CD14-positive monocyte (primary cell): ENCODE measurements around the gene ZNF808. TPM values are rescaled to one million over a fixed set of nuclear protein-coding genes. Genes with fewer than 3 reads are reported as not detected.

ENCODE experiments used
- DNase-seq, 3 donors: peaks; one replicate each; pipeline ENCODE4 v3.0.0-alpha.2; 2011 to 2022
- H2AFZ ChIP-seq: 2 replicates; pipeline ENCODE4 v1.6.0; 2012; ENCODE audit warnings: mild to moderate bottlenecking, low read depth, low read length, inconsistent platforms; ENCODE audit not compliant: insufficient read depth, poor library complexity, severe bottlenecking
- H3K27ac ChIP-seq, 2 donors: 1 replicate in 1 of 2; 2 replicates in 1 of 2; pipeline ENCODE4 v1.5.1; 2012 to 2013; ENCODE audit warnings: low read length in 2 of 2, control low read depth in 1 of 2, inconsistent platforms in 1 of 2, low read depth in 1 of 2, mild to moderate bottlenecking in 1 of 2
- H3K27me3 ChIP-seq, 2 donors: one replicate each; pipeline versions ENCODE4 v1.6.0 to v1.6.1; 2011 to 2013; ENCODE audit warnings: low read length in 2 of 2; ENCODE audit not compliant: control insufficient read depth in 2 of 2, insufficient read depth in 2 of 2
- H3K36me3 ChIP-seq, 2 donors: replicated peaks in 1 of 2; 1 replicate in 1 of 2; 2 replicates in 1 of 2; pipeline versions ENCODE4 v1.5.1 to v1.6.1; 2012 to 2013; ENCODE audit warnings: low read length in 2 of 2, control low read depth in 1 of 2, inconsistent platforms in 1 of 2, mild to moderate bottlenecking in 1 of 2; ENCODE audit not compliant: insufficient read depth in 2 of 2, control insufficient read depth in 1 of 2
- H3K4me1 ChIP-seq, 2 donors: 1 replicate in 1 of 2; 2 replicates in 1 of 2; pipeline versions ENCODE4 v1.5.1 to v1.6.1; 2012 to 2013; ENCODE audit warnings: low read length in 2 of 2, control low read depth in 1 of 2, inconsistent platforms in 1 of 2, mild to moderate bottlenecking in 1 of 2, moderate library complexity in 1 of 2; ENCODE audit not compliant: insufficient read depth in 2 of 2, control insufficient read depth in 1 of 2
- H3K4me2 ChIP-seq: replicated peaks from 2 replicates; pipeline ENCODE3; 2012; ENCODE audit warnings: low read length, moderate library complexity, mild to moderate bottlenecking; ENCODE audit not compliant: poor library complexity, severe bottlenecking; ENCODE audit errors: extremely low read depth
- H3K4me3 ChIP-seq, 3 experiments: fragments of 200-600 bp in 1 of 3; sonication (generic) in 1 of 3; replicated peaks in 1 of 3; 1 replicate in 2 of 3; 2 replicates in 1 of 3; pipeline ENCODE4 v1.5.1; 2011 to 2013; ENCODE audit warnings: low read length in 3 of 3, mild to moderate bottlenecking in 3 of 3, control low read depth in 2 of 3, low read depth in 2 of 3, inconsistent platforms in 1 of 3, moderate library complexity in 1 of 3
- H3K79me2 ChIP-seq: 2 replicates; pipeline ENCODE4 v1.6.0; 2012; ENCODE audit warnings: mild to moderate bottlenecking, control low read depth, inconsistent platforms, low read length, moderate library complexity; ENCODE audit not compliant: insufficient read depth
- H3K9ac ChIP-seq: 2 replicates; pipeline ENCODE4 v1.6.0; 2017; ENCODE audit warnings: low read length, mild to moderate bottlenecking; ENCODE audit not compliant: insufficient read depth, poor library complexity, severe bottlenecking
- H3K9me3 ChIP-seq, 2 donors: replicated peaks in 1 of 2; 1 replicate in 1 of 2; 2 replicates in 1 of 2; pipeline versions ENCODE4 v1.5.1 to v1.6.1; 2012 to 2013; ENCODE audit warnings: low read length in 2 of 2, control low read depth in 1 of 2; ENCODE audit not compliant: control insufficient read depth in 1 of 2, insufficient read depth in 1 of 2
- H4K20me1 ChIP-seq: 2 replicates; pipeline ENCODE4 v1.6.0; 2012; ENCODE audit warnings: mild to moderate bottlenecking, low read length, control low read depth, moderate library complexity; ENCODE audit not compliant: insufficient read depth
- H3K27ac Mint-ChIP-seq, 7 donors: one replicate each; pipeline ENCODE4 v1.8.0; 2020; ENCODE audit warnings: mild to moderate bottlenecking in 7 of 7, mixed read lengths in 7 of 7, moderate library complexity in 6 of 7, inconsistent platforms in 2 of 7
- H3K27me3 Mint-ChIP-seq, 3 donors: one replicate each; pipeline ENCODE4 v1.8.0; 2021 to 2022; ENCODE audit warnings: low read depth in 3 of 3, mild to moderate bottlenecking in 3 of 3, mixed read lengths in 3 of 3, moderate library complexity in 3 of 3, inconsistent platforms in 1 of 3
- H3K36me3 Mint-ChIP-seq, 2 donors: one replicate each; pipeline ENCODE4 v1.8.0; 2020; ENCODE audit warnings: mixed read lengths in 2 of 2, inconsistent platforms in 1 of 2, mild to moderate bottlenecking in 1 of 2
- H3K4me1 Mint-ChIP-seq: one replicate; pipeline ENCODE4 v1.8.0; 2020; ENCODE audit warnings: mild to moderate bottlenecking, mixed read lengths
- H3K4me3 Mint-ChIP-seq, 2 donors: one replicate each; pipeline ENCODE4 v1.8.0; 2020; ENCODE audit warnings: mild to moderate bottlenecking in 2 of 2, mixed read lengths in 2 of 2, moderate library complexity in 1 of 2
- H3K9me3 Mint-ChIP-seq, 7 donors: one replicate each; pipeline ENCODE4 v1.8.0; 2020 to 2022; ENCODE audit warnings: mixed read lengths in 7 of 7, mild to moderate bottlenecking in 6 of 7, moderate library complexity in 6 of 7, inconsistent platforms in 2 of 7
- CTCF ChIP-seq: fragments of 200-600 bp; IDR thresholded peaks from one replicate; pipeline ENCODE4 v1.8.0; 2022; ENCODE audit warnings: antibody characterized with exemption, mild to moderate bottlenecking
- WGBS: methylation state at CpG from one replicate; pipeline ENCODE4 v1.1.5; 2013; ENCODE audit warnings: missing lambda C conversion rate; ENCODE audit not compliant: insufficient coverage; 5-methylcytosine and 5-hydroxymethylcytosine counted together
- intact Hi-C, 2 donors: fragments of 100-400 bp; cut with micrococcal nuclease; formaldehyde crosslinking; loops; one replicate each; pipeline versions ENCODE4 v1.15.0 to v1.15.1; 2023
- polyA plus RNA-seq, 3 donors: library from polyadenylated mRNA; depleted of rRNA in 1 of 3; unstranded in 2 of 3; stranded (reverse) in 1 of 3; fragments of 300-500 nt in 2 of 3; fragments of >200 nt in 1 of 3; fragmentation: Illumina TruSeq in 2 of 3; gene quantifications; 1 replicate in 2 of 3; 2 replicates in 1 of 3; pipeline ENCODE4 v1.2.3, GENCODE V29; 2012 to 2021

The ZNF808 gene
- polyA plus RNA-seq, 3 donors = 2.6 to 9.2 (median 3.4) TPM

DNA sequence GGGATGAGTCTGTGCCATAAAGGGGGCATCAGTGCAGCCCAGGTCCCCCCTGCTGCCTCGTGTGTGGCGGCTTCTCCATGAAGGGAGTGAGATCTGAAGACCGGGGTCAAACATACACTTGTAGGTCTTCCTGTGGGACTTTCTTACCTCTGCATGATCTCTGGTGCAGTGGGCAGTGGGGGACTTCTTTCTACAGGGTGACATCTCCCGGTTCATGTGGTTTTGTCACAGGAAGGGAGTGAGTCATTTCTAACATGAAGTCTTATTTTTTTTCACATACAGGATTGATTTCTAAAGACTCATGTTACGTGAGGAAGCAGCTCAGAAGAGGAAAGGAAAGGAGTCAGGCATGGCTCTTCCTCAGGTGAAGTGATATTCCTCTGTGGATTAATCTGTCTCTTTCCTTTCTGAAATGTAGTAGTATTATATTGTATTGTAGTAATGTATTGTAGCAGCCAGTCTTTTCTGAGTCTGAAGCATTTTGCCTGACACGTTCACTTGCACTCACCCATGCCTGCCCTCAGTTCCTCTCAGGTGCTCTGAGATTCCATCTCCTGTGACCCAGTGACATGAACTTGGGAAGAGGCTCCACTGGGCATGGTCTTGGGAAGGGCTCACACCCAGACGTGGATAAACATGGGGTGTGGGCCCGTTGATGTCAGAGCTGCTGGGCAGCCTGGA, 15.7 kb downstream of the ZNF808 start:
- Histone ChIP-seq H4K20me1 (no peaks in the 10 kb centered on the region), H3K79me2 (peaks cover 45% of the 10 kb centered on the region), H3K4me1 (peaks cover 8 to 25% of the 10 kb centered on the region in 2 donors), H2AFZ (no peak overlapping the region), H3K27me3 (no peaks in the 10 kb centered on the region), H3K9ac (no peak overlapping the region), H3K36me3 (peaks cover 55 to 85% of the 10 kb centered on the region in 2 donors), H3K4me3 (peak overlapping the region in 1 of 3 experiments; percentile 36), H3K4me2 (no peak overlapping the region), H3K27ac (peak overlapping the region in 1 of 2 donors; percentile 4), H3K9me3 (peaks cover 71 to 80% of the 10 kb centered on the region in 2 donors)
- Mint-ChIP-seq H3K27me3 (peaks cover 0 to 3% (median 0%) of the 10 kb centered on the region in 3 donors), H3K4me1 (peaks cover 28% of the 10 kb centered on the region), H3K27ac (peak overlapping the region in 5 of 7 donors; percentile 16 to 89 (median 83)), H3K36me3 (peaks cover 69 to 87% of the 10 kb centered on the region in 2 donors), H3K9me3 (peaks cover 40 to 97% (median 88%) of the 10 kb centered on the region in 7 donors), H3K4me3 (no peak overlapping the region)
- peak; percentile 26 to 67 (median 32) for DNase-seq
- WGBS = 84% methylated on average over 6 of the region's 8 CpGs
- no peak for TF ChIP-seq CTCF
- intact Hi-C loops = no loop called here

DNA sequence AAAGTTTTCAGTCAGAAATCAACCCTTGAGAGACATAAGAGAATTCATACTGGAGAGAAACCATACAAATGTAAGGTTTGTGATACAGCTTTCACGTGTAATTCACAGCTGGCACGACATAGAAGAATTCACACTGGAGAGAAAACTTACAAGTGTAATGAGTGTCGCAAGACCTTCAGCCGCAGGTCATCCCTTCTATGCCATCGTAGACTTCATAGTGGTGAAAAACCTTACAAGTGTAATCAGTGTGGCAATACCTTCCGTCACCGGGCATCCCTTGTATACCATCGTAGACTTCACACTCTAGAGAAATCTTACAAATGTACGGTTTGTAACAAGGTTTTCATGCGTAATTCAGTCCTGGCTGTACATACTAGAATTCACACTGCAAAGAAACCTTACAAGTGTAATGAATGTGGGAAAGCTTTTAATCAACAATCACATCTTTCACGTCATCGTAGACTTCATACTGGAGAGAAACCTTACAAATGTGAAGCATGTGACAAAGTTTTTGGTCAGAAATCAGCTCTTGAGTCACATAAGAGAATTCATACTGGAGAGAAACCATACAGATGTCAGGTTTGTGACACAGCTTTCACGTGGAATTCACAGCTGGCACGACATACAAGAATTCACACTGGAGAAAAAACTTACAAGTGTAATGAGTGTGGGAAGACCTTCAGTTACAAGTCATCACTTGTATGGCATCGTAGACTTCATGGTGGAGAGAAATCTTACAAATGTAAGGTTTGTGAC, 26.9 kb downstream of the ZNF808 start:
- peaks cover 47 to 91% of the 10 kb centered on the region in 2 donors for H3K36me3 ChIP-seq
- H3K4me3 ChIP-seq = peak overlapping the region in 1 of 3 experiments; percentile 34
- no peaks in the 10 kb centered on the region for H3K4me1 ChIP-seq

More for the DNA sequence above, 26.9 kb downstream of the ZNF808 start:
- Histone ChIP-seq H4K20me1 (no peaks in the 10 kb centered on the region), H3K27ac (no peak overlapping the region), H2AFZ (no peak overlapping the region), H3K9me3 (peaks cover 81 to 99% of the 10 kb centered on the region in 2 donors), H3K79me2 (no peaks in the 10 kb centered on the region), H3K4me2 (no peak overlapping the region), H3K27me3 (no peaks in the 10 kb centered on the region), H3K9ac (no peak overlapping the region)
- Mint-ChIP-seq H3K4me3 (no peak overlapping the region), H3K27me3 (peaks cover 0 to 1% (median 0%) of the 10 kb centered on the region in 3 donors), H3K9me3 (peaks cover 68 to 99% (median 97%) of the 10 kb centered on the region in 7 donors), H3K4me1 (no peaks in the 10 kb centered on the region), H3K27ac (no peak overlapping the region), H3K36me3 (peaks cover 69 to 82% of the 10 kb centered on the region in 2 donors)
- intact Hi-C loops = no loop called here
- no peak for TF ChIP-seq CTCF
- 98% methylated on average over 9 of the region's 15 CpGs for WGBS
- DNase-seq = no peak
